Measurements from ENCODE around the gene GALNT17.

The GALNT17 gene

GRCh38 chr7:71429083-71429482, 297.1 kb downstream of the GALNT17 start:
- ChIA-PET CTCF (no interaction called here), POLR2A (no interaction called here)
- no peak for TF ChIP-seq FOXK2 (IDR thresholded peaks at IDR 0.05)
- no peak for TF ChIP-seq FOXA1 (IDR thresholded peaks at IDR 0.05)
- TF ChIP-seq TARDBP (IDR thresholded peaks at IDR 0.05): no peak
- TF ChIP-seq NFRKB (IDR thresholded peaks at IDR 0.05): no peak
- no peak for DNase-seq (ENCODE audit: extremely low spot score)

- ChIA-PET CTCF (no interaction called here), POLR2A (no interaction called here)
- no peak for TF ChIP-seq FOXA1 (IDR thresholded peaks at IDR 0.05)
- no peak for TF ChIP-seq FOXK2 (IDR thresholded peaks at IDR 0.05)
- no peak for TF ChIP-seq BHLHE40 (IDR thresholded peaks at IDR 0.05; ENCODE audit: borderline replicate concordance)
- TF ChIP-seq, protein P1, sequence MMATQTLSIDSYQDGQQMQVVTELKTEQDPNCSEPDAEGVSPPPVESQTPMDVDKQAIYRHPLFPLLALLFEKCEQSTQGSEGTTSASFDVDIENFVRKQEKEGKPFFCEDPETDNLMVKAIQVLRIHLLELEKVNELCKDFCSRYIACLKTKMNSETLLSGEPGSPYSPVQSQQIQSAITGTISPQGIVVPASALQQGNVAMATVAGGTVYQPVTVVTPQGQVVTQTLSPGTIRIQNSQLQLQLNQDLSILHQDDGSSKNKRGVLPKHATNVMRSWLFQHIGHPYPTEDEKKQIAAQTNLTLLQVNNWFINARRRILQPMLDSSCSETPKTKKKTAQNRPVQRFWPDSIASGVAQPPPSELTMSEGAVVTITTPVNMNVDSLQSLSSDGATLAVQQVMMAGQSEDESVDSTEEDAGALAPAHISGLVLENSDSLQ (IDR thresholded peaks at IDR 0.05): no peak
- TF ChIP-seq SP1 (IDR thresholded peaks at IDR 0.05): no peak
- no peak for TF ChIP-seq ELF4 (IDR thresholded peaks at IDR 0.05)
- no peak for TF ChIP-seq TARDBP (IDR thresholded peaks at IDR 0.05)
- no peak for TF ChIP-seq NFRKB (IDR thresholded peaks at IDR 0.05)
- TF ChIP-seq LEF1 (IDR thresholded peaks at IDR 0.05; ENCODE audit: borderline replicate concordance): no peak
- no peak for TF ChIP-seq FOXM1 (IDR thresholded peaks at IDR 0.05; ENCODE audit: borderline replicate concordance)
- TF ChIP-seq ARNT (IDR thresholded peaks at IDR 0.05): no peak
- no peak for TF ChIP-seq L3MBTL2 (conservative IDR thresholded peaks at IDR 0.05)
- no peak for TF ChIP-seq HDGF (IDR thresholded peaks at IDR 0.05; ENCODE audit: borderline replicate concordance)
- TF ChIP-seq SUZ12 (IDR thresholded peaks at IDR 0.05): no peak
- no peak for TF ChIP-seq CTBP1 (IDR thresholded peaks at IDR 0.05; ENCODE audit: borderline replicate concordance)
- no peak for TF ChIP-seq ZNF384 (IDR thresholded peaks at IDR 0.05)
- DNase-seq (ENCODE audit: extremely low spot score): no peak
Measured at GRCh38 chr7:71430246-71430645, 298.3 kb downstream of the GALNT17 start.

- ChIA-PET POLR2A (no interaction called here), CTCF (no interaction called here)
- no peak for TF ChIP-seq ZNF384 (IDR thresholded peaks at IDR 0.05)
- no peak for TF ChIP-seq HDGF (IDR thresholded peaks at IDR 0.05; ENCODE audit: borderline replicate concordance)
- TF ChIP-seq FOXK2 (IDR thresholded peaks at IDR 0.05): no peak
- TF ChIP-seq L3MBTL2 (conservative IDR thresholded peaks at IDR 0.05): no peak
- no peak for TF ChIP-seq TARDBP (IDR thresholded peaks at IDR 0.05)
- TF ChIP-seq SP1 (IDR thresholded peaks at IDR 0.05): no peak
- no peak for TF ChIP-seq SUZ12 (IDR thresholded peaks at IDR 0.05)
- no peak for TF ChIP-seq CTBP1 (IDR thresholded peaks at IDR 0.05; ENCODE audit: borderline replicate concordance)
- no peak for TF ChIP-seq ARNT (IDR thresholded peaks at IDR 0.05)
- TF ChIP-seq ELF4 (IDR thresholded peaks at IDR 0.05): no peak
- TF ChIP-seq FOXA1 (IDR thresholded peaks at IDR 0.05): no peak
- no peak for TF ChIP-seq NFRKB (IDR thresholded peaks at IDR 0.05)
- DNase-seq (ENCODE audit: extremely low spot score): no peak
Measured at GRCh38 chr7:71439321-71439720, 307.4 kb downstream of the GALNT17 start.

DNA sequence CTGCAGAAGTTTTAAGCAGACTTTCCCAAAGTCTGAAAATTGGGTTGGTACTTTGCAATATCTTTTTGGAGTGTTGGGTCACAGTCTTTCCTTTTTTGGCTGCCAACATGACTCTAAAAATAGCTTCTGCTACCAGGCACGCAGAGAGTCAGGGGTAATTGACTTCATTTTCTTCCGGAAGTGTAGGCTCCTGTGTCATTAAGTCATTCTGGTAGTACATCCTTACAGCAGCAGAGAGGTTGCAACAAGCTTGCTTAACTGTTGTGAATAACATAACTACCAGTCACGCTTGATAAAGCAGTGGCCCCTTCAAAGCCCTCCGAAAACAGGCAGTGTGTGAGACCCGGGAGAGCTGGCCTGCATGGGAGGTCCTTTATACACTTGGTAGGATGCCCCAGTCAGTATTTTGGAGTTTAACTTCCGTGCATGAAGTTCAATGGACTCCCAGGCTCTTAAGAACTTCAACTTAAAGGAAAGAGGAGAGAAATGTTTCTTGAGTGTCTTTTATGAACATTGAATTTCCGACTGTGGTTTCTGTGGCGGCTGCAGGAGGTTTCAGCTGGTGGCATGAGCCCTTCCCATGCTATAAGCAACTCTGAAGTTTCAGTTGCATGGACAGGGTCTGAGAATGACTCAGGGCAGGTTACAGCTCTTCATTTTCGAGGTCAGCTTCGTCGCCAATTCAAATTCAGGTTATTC, 310.7 kb downstream of the GALNT17 start:
- no peak for DNase-seq (ENCODE audit: extremely low spot score)
- TF ChIP-seq L3MBTL2 (conservative IDR thresholded peaks at IDR 0.05) (no peak), LEF1 (IDR thresholded peaks at IDR 0.05; ENCODE audit: borderline replicate concordance) (no peak), FOXA1 (IDR thresholded peaks at IDR 0.05) (no peak)
- ChIA-PET POLR2A (no interaction called here), CTCF (no interaction called here)

GRCh38 chr7:71443191-71443530, 311.2 kb downstream of the GALNT17 start:
- CTCF ChIA-PET: no interaction called here
- POLR2A ChIA-PET: no interaction called here
- no peak for DNase-seq (ENCODE audit: extremely low spot score)
- TF ChIP-seq ARNT (IDR thresholded peaks at IDR 0.05) (no peak), L3MBTL2 (conservative IDR thresholded peaks at IDR 0.05) (no peak), NFRKB (IDR thresholded peaks at IDR 0.05) (no peak), ZNF384 (IDR thresholded peaks at IDR 0.05) (no peak), LEF1 (IDR thresholded peaks at IDR 0.05; ENCODE audit: borderline replicate concordance) (no peak), SP1 (IDR thresholded peaks at IDR 0.05) (no peak)

GRCh38 chr7:71444130-71444529, 312.2 kb downstream of the GALNT17 start:
- CTCF ChIA-PET: no interaction called here
- POLR2A ChIA-PET: no interaction called here

GRCh38 chr7:71453630-71454029, 321.7 kb downstream of the GALNT17 start:
- CTCF ChIA-PET: no interaction called here
- TF ChIP-seq FOXM1 (IDR thresholded peaks at IDR 0.05; ENCODE audit: borderline replicate concordance) (no peak), NFRKB (IDR thresholded peaks at IDR 0.05) (no peak), SUZ12 (IDR thresholded peaks at IDR 0.05) (no peak), CTBP1 (IDR thresholded peaks at IDR 0.05; ENCODE audit: borderline replicate concordance) (no peak), ZNF384 (IDR thresholded peaks at IDR 0.05) (no peak), ARNT (IDR thresholded peaks at IDR 0.05) (no peak), LEF1 (IDR thresholded peaks at IDR 0.05; ENCODE audit: borderline replicate concordance) (no peak), FOXK2 (IDR thresholded peaks at IDR 0.05) (no peak), HDGF (IDR thresholded peaks at IDR 0.05; ENCODE audit: borderline replicate concordance) (no peak), L3MBTL2 (conservative IDR thresholded peaks at IDR 0.05) (no peak), SP1 (IDR thresholded peaks at IDR 0.05) (no peak), FOXA1 (IDR thresholded peaks at IDR 0.05) (no peak), ELF4 (IDR thresholded peaks at IDR 0.05) (no peak), BHLHE40 (IDR thresholded peaks at IDR 0.05; ENCODE audit: borderline replicate concordance) (no peak), TARDBP (IDR thresholded peaks at IDR 0.05) (no peak)
- TF ChIP-seq, protein P1 (IDR thresholded peaks at IDR 0.05): no peak
- POLR2A ChIA-PET: no interaction called here
- no peak for DNase-seq (ENCODE audit: extremely low spot score)

More at GRCh38 chr7:71444130-71444529, 312.2 kb downstream of the GALNT17 start:
- no peak for DNase-seq (ENCODE audit: extremely low spot score)
- TF ChIP-seq, protein P1 (IDR thresholded peaks at IDR 0.05): no peak
- TF ChIP-seq FOXA1 (IDR thresholded peaks at IDR 0.05): no peak
- TF ChIP-seq ELF4 (IDR thresholded peaks at IDR 0.05): no peak
- TF ChIP-seq BHLHE40 (IDR thresholded peaks at IDR 0.05; ENCODE audit: borderline replicate concordance): no peak
